IMR-90 (cell line): ENCODE results near the gene CARNS1. TPM values are rescaled to one million over a fixed set of nuclear protein-coding genes. Genes with fewer than 3 reads are reported as not detected.

Experiments used
- ATAC-seq: fragments of 200-7000 bp; cut with Tn5 transposase; 2 replicates; pipeline ENCODE4 v1.9.1; 2020; ENCODE audit warnings: low read depth, mild to moderate bottlenecking, moderate library complexity
- BruUV-seq: library from RNA; stranded (reverse); fragments of 400-500 nt; replicated peaks from 2 replicates; lab custom pipeline; 2021; lab: Mats Ljungman, UMichigan
- CTCF ChIA-PET: fragments of 300-600 bp; formaldehyde crosslinking; extraction: SDS; loops from one replicate; lab custom pipeline; 2021; ENCODE audit warnings: antibody characterized with exemption; lab: Yijun Ruan, JAX
- POLR2A ChIA-PET: fragments of 300-600 bp; sonication (Branson Sonifier 250); formaldehyde crosslinking; loops from one replicate; lab custom pipeline; 2022; ENCODE audit warnings: antibody characterized with exemption; ENCODE audit not compliant: unreplicated experiment; lab: Charles Lee
- DNase-seq: peaks from one replicate; pipeline ENCODE4 v3.0.0; 2013
- H2AFZ ChIP-seq: replicated peaks from 2 replicates; pipeline ENCODE3; 2013; ENCODE audit warnings: low read length, mild to moderate bottlenecking; ENCODE audit not compliant: poor library complexity
- H2AK5ac ChIP-seq: 2 replicates; pipeline ENCODE4 v1.6.1; 2013; ENCODE audit warnings: low read depth, low read length, inconsistent platforms
- H2AK9ac ChIP-seq: replicated peaks from 2 replicates; pipeline ENCODE3; 2013; ENCODE audit warnings: mild to moderate bottlenecking, low read depth, low read length, moderate library complexity; ENCODE audit not compliant: poor library complexity
- H2BK120ac ChIP-seq: 2 replicates; pipeline ENCODE4 v1.6.1; 2013; ENCODE audit warnings: low read depth, low read length, inconsistent platforms
- H2BK15ac ChIP-seq: 3 replicates; pipeline ENCODE4 v1.6.1; 2013; ENCODE audit warnings: low read depth, low read length, inconsistent platforms
- H2BK20ac ChIP-seq: 2 replicates; pipeline ENCODE4 v1.6.1; 2013; ENCODE audit warnings: low read depth, mild to moderate bottlenecking, inconsistent platforms, low read length, moderate library complexity
- H2BK5ac ChIP-seq: 2 replicates; pipeline ENCODE4 v1.6.1; 2013; ENCODE audit warnings: mild to moderate bottlenecking, low read depth, low read length, inconsistent platforms; ENCODE audit not compliant: poor library complexity, severe bottlenecking
- H3K14ac ChIP-seq: replicated peaks from 2 replicates; pipeline ENCODE4 v1.6.1; 2013; ENCODE audit warnings: low read depth, low read length, inconsistent platforms
- H3K18ac ChIP-seq: 2 replicates; pipeline ENCODE4 v1.6.1; 2013; ENCODE audit warnings: low read depth, low read length, control low read depth
- H3K23ac ChIP-seq: 2 replicates; pipeline ENCODE4 v1.6.1; 2013; ENCODE audit warnings: low read depth, low read length, inconsistent platforms
- H3K27ac ChIP-seq: 2 replicates; pipeline ENCODE4 v1.5.1; 2013; ENCODE audit warnings: mild to moderate bottlenecking, control low read depth, low read length; ENCODE audit not compliant: insufficient read depth
- H3K27me3 ChIP-seq: 2 replicates; pipeline ENCODE4 v1.6.1; 2013; ENCODE audit warnings: low read length; ENCODE audit not compliant: control insufficient read depth, insufficient read depth
- H3K36me3 ChIP-seq: 2 replicates; pipeline ENCODE4 v1.6.1; 2013; ENCODE audit warnings: low read length, mixed read lengths; ENCODE audit not compliant: control insufficient read depth, insufficient read depth
- H3K4ac ChIP-seq: 2 replicates; pipeline ENCODE4 v1.6.1; 2013; ENCODE audit warnings: low read depth, low read length, inconsistent platforms
- H3K4me1 ChIP-seq: 2 replicates; pipeline ENCODE4 v1.6.1; 2013; ENCODE audit warnings: low read length, mixed read lengths; ENCODE audit not compliant: control insufficient read depth, insufficient read depth
- H3K4me2 ChIP-seq: 2 replicates; pipeline ENCODE4 v1.6.1; 2013; ENCODE audit warnings: low read depth, mild to moderate bottlenecking, control low read depth, low read length, moderate library complexity
- H3K4me3 ChIP-seq: 2 replicates; pipeline ENCODE4 v1.5.1; 2013; ENCODE audit warnings: low read depth, mild to moderate bottlenecking, control low read depth, low read length, moderate library complexity; ENCODE audit not compliant: insufficient read depth
- H3K56ac ChIP-seq: 2 replicates; pipeline ENCODE4 v1.6.1; 2013; ENCODE audit warnings: low read length, inconsistent platforms; ENCODE audit not compliant: insufficient read depth; ENCODE audit errors: extremely low read depth
- H3K79me1 ChIP-seq, 2 experiments: 2 replicates each; pipeline ENCODE4 v1.6.1; 2013; ENCODE audit warnings: low read length in 2 of 2, inconsistent platforms in 1 of 2, low read depth in 1 of 2
- H3K9ac ChIP-seq: 2 replicates; pipeline ENCODE4 v1.6.1; 2013; ENCODE audit warnings: low read depth, low read length, control low read depth
- H3K9me1 ChIP-seq: 2 replicates; pipeline ENCODE4 v1.6.1; 2013; ENCODE audit warnings: low read length, inconsistent platforms; ENCODE audit not compliant: insufficient read depth
- H3K9me3 ChIP-seq: 2 replicates; pipeline ENCODE4 v1.6.1; 2013; ENCODE audit warnings: low read length; ENCODE audit not compliant: control insufficient read depth, insufficient read depth
- H4K20me1 ChIP-seq: 2 replicates; pipeline ENCODE4 v1.6.1; 2013; ENCODE audit warnings: low read length, inconsistent platforms; ENCODE audit not compliant: insufficient read depth
- H4K5ac ChIP-seq: 2 replicates; pipeline ENCODE4 v1.6.1; 2013; ENCODE audit warnings: mild to moderate bottlenecking, low read depth, low read length, control low read depth
- H4K8ac ChIP-seq, 2 experiments: 2 replicates each; pipeline ENCODE4 v1.6.1; 2013; ENCODE audit warnings: low read depth in 2 of 2, low read length in 2 of 2, control low read depth in 1 of 2, inconsistent platforms in 1 of 2
- H4K91ac ChIP-seq: 2 replicates; pipeline ENCODE4 v1.6.1; 2013; ENCODE audit warnings: low read depth, low read length, inconsistent platforms; ENCODE audit not compliant: insufficient read depth
- BHLHE40 ChIP-seq: fragments of 150-350 bp; IDR thresholded peaks from 2 replicates; pipeline ENCODE4 v1.6.1; 2016; ENCODE audit warnings: mild to moderate bottlenecking, low read depth, low read length
- CEBPB ChIP-seq: IDR thresholded peaks from 2 replicates; pipeline ENCODE4 v1.6.1; 2012; ENCODE audit warnings: low read depth, low read length, improper control_type of control experiment
- CHD1 ChIP-seq: IDR thresholded peaks from 2 replicates; pipeline ENCODE4 v1.6.1; 2012; ENCODE audit warnings: low read depth, low read length, improper control_type of control experiment
- CTCF ChIP-seq: conservative IDR thresholded peaks from 2 replicates; pipeline ENCODE4 v1.5.1; 2012; ENCODE audit warnings: mild to moderate bottlenecking, low read depth, low read length, improper control_type of control experiment
- ELK1 ChIP-seq: fragments of 150-350 bp; IDR thresholded peaks from 2 replicates; pipeline ENCODE4 v1.6.1; 2016; ENCODE audit warnings: low read depth, mild to moderate bottlenecking, low read length, moderate library complexity, borderline replicate concordance
- FOS ChIP-seq: fragments of 150-350 bp; IDR thresholded peaks from 2 replicates; pipeline ENCODE4 v1.6.1; 2016; ENCODE audit warnings: low read depth, low read length
- MAFK ChIP-seq: IDR thresholded peaks from 2 replicates; pipeline ENCODE4 v1.6.1; 2012; ENCODE audit warnings: low read depth, low read length, improper control_type of control experiment
- MAZ ChIP-seq: IDR thresholded peaks from 2 replicates; pipeline ENCODE4 v1.6.1; 2012; ENCODE audit warnings: low read depth, mild to moderate bottlenecking, low read length, improper control_type of control experiment, moderate library complexity, borderline replicate concordance
- MXI1 ChIP-seq: IDR thresholded peaks from 2 replicates; pipeline ENCODE4 v1.6.1; 2012; ENCODE audit warnings: low read depth, mild to moderate bottlenecking, low read length, moderate library complexity, borderline replicate concordance
- NFE2L2 ChIP-seq: fragments of 150-350 bp; IDR thresholded peaks from 2 replicates; pipeline ENCODE4 v1.6.1; 2016; ENCODE audit warnings: low read depth, mild to moderate bottlenecking, low read length
- POLR2A ChIP-seq: IDR thresholded peaks from 2 replicates; pipeline ENCODE4 v1.6.1; 2012; ENCODE audit warnings: mild to moderate bottlenecking, low read depth, low read length
- RAD21 ChIP-seq: IDR thresholded peaks from 2 replicates; pipeline ENCODE4 v1.6.1; 2012; ENCODE audit warnings: low read length, improper control_type of control experiment
- RCOR1 ChIP-seq: IDR thresholded peaks from 2 replicates; pipeline ENCODE4 v1.6.1; 2012; ENCODE audit warnings: mild to moderate bottlenecking, low read length, improper control_type of control experiment; ENCODE audit not compliant: insufficient replicate concordance
- RFX5 ChIP-seq: IDR thresholded peaks from 2 replicates; pipeline ENCODE4 v1.8.0; 2012; ENCODE audit warnings: low read depth, mild to moderate bottlenecking, low read length, moderate library complexity
- SMC3 ChIP-seq: fragments of 150-350 bp; IDR thresholded peaks from 2 replicates; pipeline ENCODE4 v1.6.1; 2016; ENCODE audit warnings: low read depth, mild to moderate bottlenecking, antibody characterized with exemption, low read length, moderate library complexity
- USF2 ChIP-seq: fragments of 150-350 bp; IDR thresholded peaks from 2 replicates; pipeline ENCODE4 v1.6.1; 2017; ENCODE audit warnings: mild to moderate bottlenecking, antibody characterized with exemption, low read length, low read depth
- whole genome bisulfite sequencing, 2 experiments: methylation state at CpG; one replicate each; pipeline versions ENCODE4 v1.1.5 to v1.1.7; 2013; ENCODE audit warnings: missing lambda C conversion rate in 2 of 2; ENCODE audit not compliant: insufficient read length in 1 of 2; ENCODE audit errors: extremely low coverage in 2 of 2; 5-methylcytosine and 5-hydroxymethylcytosine counted together
- dilution Hi-C: fragments of 300-500 bp; cut with HindIII; formaldehyde crosslinking; loops from one replicate; pipeline ENCODE4 v1.14.3; 2018; ENCODE audit warnings: low sequenced_read_pairs; ENCODE audit not compliant: unreplicated experiment
- in situ Hi-C: fragments of 300-500 bp; cut with MboI; formaldehyde crosslinking; loops from 3 replicates; pipeline ENCODE4 v1.14.3; 2019; ENCODE audit warnings: low sequenced_read_pairs, inconsistent platforms, mixed read lengths
- intact Hi-C: fragments of 100-400 bp; cut with micrococcal nuclease; formaldehyde crosslinking; loops from 2 replicates; pipeline ENCODE4 v1.10.0; 2022
- polyA plus RNA-seq, 3 experiments: library from polyadenylated mRNA; depleted of rRNA; stranded (reverse); fragments of >200 nt; gene quantifications; 2 replicates each; pipeline ENCODE4 v1.2.3, GENCODE V29; 2012; ENCODE audit warnings: low replicate concordance in 1 of 3
- total RNA-seq: library from RNA; depleted of rRNA; stranded (reverse); fragments of >200 nt; gene quantifications from 2 replicates; pipeline ENCODE4 v1.2.3, GENCODE V29; 2012

The CARNS1 gene
- total and polyA plus RNA-seq, 2 of the 4 experiments (the other 2 are of a cell fraction): under 0.01 to 0.32 TPM

DNA sequence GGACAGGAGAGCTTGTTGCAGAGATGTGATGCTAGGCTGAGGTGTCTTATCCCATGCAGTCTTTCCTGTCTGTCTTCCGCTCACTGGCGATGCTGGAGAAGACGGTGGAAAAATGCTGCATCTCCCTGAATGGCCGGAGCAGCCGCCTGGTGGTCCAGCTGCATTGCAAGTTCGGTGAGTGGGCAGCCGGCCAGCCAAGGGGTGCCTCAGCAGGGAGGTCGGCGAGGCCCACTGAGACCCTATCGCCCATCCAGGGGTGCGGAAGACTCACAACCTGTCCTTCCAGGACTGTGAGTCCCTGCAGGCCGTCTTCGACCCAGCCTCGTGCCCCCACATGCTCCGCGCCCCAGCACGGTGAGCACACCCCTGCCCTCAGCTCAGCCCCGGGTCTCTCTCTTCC, 22.0 kb upstream of the CARNS1 start:
- POLR2A ChIA-PET: no interaction called here
- Histone ChIP-seq H3K18ac (no peak overlapping the region), H2BK15ac (no peak overlapping the region), H3K9me3 (no peaks in the 10 kb centered on the region), H3K4me3 (no peak overlapping the region), H4K91ac (no peak overlapping the region), H4K5ac (no peak overlapping the region), H3K27ac (no peak overlapping the region), H3K4me1 (peaks cover 3% of the 10 kb centered on the region), H2AFZ (no peak overlapping the region), H3K9me1 (no peaks in the 10 kb centered on the region; the same call in 1 of the 2 replicates), H3K56ac (no peak overlapping the region), H3K9ac (no peak overlapping the region), H2BK5ac (no peak overlapping the region), H3K36me3 (peaks cover 23% of the 10 kb centered on the region), H2AK9ac (peak overlapping the region; percentile 62), H3K4ac (no peak overlapping the region), H4K8ac (no peak overlapping the region), H3K79me1 (peaks cover 10 to 38% of the 10 kb centered on the region in 2 experiments; a peak in 3 of 4 replicates), H3K14ac (no peak overlapping the region), H2AK5ac (no peak overlapping the region), H3K4me2 (no peak overlapping the region), H3K27me3 (no peaks in the 10 kb centered on the region), H4K20me1 (peaks cover 9% of the 10 kb centered on the region; the same call in 1 of the 2 replicates), H2BK20ac (no peak overlapping the region), H2BK120ac (no peak overlapping the region), H3K23ac (no peak overlapping the region)
- TF ChIP-seq FOS (no peak), MXI1 (no peak), POLR2A (no peak), CHD1 (no peak), MAZ (no peak), RCOR1 (no peak), NFE2L2 (no peak), MAFK (no peak), RAD21 (no peak), ELK1 (no peak), SMC3 (no peak), USF2 (no peak), RFX5 (no peak), BHLHE40 (no peak), CEBPB (no peak), CTCF (no peak)
- in situ Hi-C loops (no loop called here), dilution Hi-C loops (no loop called here), intact Hi-C loops (no loop called here)
- CTCF ChIA-PET: no interaction called here
- BruUV-seq: no TSS peak
- WGBS, 2 experiments: 93% methylated on average over 12 of the region's 18 CpGs; no CpG with 5 or more reads in 1 of the 2 experiments
- ATAC-seq: no peak
- DNase-seq: no peak
